H1 (cell line): ENCODE measurements around the gene GALNT1. TPM values are rescaled to one million over a fixed set of nuclear protein-coding genes. Genes with fewer than 3 reads are reported as not detected.

Source experiments
- SIRT6 ChIP-seq: IDR thresholded peaks from one replicate; pipeline ENCODE4 v1.7.1; 2012; ENCODE audit warnings: low read length, inconsistent platforms
- polyA plus RNA-seq, 7 experiments: library from polyadenylated mRNA; depleted of rRNA in 3 of 7; stranded (reverse) in 5 of 7; unstranded in 2 of 7; fragments of >200 nt in 5 of 7; fragments of 200-250 nt in 2 of 7; gene quantifications; 1 replicate in 5 of 7; 2 replicates in 1 of 7; 4 replicates in 1 of 7; pipeline versions ENCODE4 v1.2.1 to v1.2.3, GENCODE V29; 2011 to 2013; ENCODE audit warnings: missing spikeins in 2 of 7, mixed read lengths in 2 of 7
- total RNA-seq: library from RNA; stranded (reverse); fragmentation: NEBNext Ultra II Directional; extraction: Animal tissue kit (Norgen Biotek cat#: 25700); gene quantifications from 2 replicates; pipeline ENCODE4 v1.2.1, GENCODE V29; 2021

Gene GALNT1
- total and polyA plus RNA-seq, 2 of the 8 experiments (the other 6 are each of a cell fraction or from before 2014, with no cell fraction given): 22.4 to 101 TPM

DNA sequence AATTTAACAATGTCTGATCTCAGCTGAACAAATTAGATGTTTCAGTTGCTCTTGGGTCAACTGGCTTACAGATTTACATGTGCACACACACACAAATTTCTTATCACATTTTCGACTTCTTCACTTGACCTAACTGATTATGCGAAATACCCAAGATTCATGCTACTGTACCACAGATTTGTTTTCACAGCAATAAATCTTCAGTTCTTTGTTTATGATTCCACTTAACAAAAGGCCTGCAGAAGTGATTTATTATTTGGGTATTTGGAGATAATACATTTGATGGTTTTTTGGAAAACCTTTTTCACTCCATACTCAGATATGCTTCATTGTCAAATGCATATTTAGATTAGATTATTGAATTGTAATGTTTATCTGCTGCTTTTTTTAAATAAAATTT lies 129.0 kb downstream of the GALNT1 start (continued):
- TF ChIP-seq SIRT6: no peak
